OCI-LY3 (cell line): ENCODE results near the gene SEMA6A.

ENCODE experiments used
- CTCF ChIP-seq: fragments of 200-600, 300-600 bp; sonication (generic); IDR thresholded peaks from 2 replicates; pipeline ENCODE4 v1.5.1; 2014; ENCODE audit warnings: antibody characterized with exemption, low read length, low read depth
- EZH2phosphoT487 ChIP-seq: fragments of 200-600 bp; shearing (Covaris generic); IDR thresholded peaks from 2 replicates; pipeline ENCODE4 v1.6.1; 2018; ENCODE audit warnings: antibody characterized with exemption, mixed run types, low read depth

DNA sequence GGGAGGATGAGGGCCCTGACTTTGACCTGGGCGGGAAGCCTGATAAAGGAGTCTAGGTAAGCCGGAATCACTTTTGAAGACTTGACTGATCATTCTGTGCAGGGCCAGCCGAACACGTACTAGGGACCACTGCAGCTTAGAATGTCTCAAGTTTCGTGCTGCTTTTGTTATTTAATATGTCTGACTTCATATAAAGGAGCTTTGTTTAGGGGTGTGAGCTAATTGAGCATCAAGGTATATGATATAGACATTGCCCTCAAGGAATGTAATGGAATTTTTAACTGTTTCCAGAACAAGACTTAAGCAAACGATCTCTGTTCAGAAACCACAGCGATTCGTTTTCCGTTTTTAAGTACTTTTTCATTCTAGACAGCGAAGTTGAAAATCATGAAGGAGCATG lies 173.0 kb downstream of the SEMA6A start:
- TF ChIP-seq CTCF = no peak
- TF ChIP-seq EZH2phosphoT487 = no peak
